Inferior parietal cortex (tissue), 1 donor: ENCODE results near the gene LSM3.

Source experiments
- DNase-seq: peaks from one replicate; pipeline ENCODE4 v3.0.0-alpha.2; 2016; ENCODE audit errors: extremely low spot score

LSM3 gene

DNA sequence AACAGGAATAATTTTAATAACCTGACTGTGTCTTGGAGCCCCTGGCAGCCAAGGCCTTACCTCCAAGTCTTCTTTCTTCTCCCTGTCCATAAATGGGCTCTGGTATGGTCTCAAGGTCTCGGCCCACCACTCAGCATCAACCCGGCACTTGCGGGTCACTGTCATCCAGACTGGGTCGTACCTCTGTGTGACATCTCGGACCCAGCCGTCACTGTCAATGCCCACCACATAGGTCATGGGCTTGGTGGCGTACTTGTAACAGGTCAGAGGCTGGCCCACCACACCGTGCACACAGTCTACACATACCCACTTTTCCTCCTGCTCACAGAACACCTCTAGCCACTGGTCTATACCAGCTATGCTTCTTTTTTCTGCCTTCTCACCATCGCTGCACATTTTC is 20.7 kb upstream of the LSM3 start:
- DNase-seq, result no peak

- DNase-seq, result no peak
These were observed 20.2 kb upstream of the LSM3 start for GRCh38 chr3:14158370-14158769.

DNA sequence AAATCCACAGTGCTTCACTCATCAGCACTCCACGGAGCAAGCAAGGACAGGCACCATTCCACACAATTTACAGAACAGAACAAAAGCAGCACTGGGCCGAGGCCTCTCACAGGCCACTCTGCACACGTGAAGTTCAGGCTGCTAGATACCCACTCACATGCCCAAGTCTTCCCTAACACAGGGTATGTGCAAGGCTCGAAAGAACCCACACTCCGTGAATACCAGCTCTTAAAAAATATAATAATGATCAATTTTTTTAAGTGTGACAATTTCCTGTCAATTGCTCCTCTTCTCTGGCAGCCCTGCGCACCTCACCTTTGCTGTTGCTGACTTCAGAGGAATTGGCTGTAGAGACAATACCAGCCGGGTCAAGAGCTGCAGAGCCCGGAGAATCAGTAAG is 19.2 kb upstream of the LSM3 start:
- no peak for DNase-seq

- no peak for DNase-seq
These were observed 17.3 kb upstream of the LSM3 start for GRCh38 chr3:14161282-14161681.

DNA sequence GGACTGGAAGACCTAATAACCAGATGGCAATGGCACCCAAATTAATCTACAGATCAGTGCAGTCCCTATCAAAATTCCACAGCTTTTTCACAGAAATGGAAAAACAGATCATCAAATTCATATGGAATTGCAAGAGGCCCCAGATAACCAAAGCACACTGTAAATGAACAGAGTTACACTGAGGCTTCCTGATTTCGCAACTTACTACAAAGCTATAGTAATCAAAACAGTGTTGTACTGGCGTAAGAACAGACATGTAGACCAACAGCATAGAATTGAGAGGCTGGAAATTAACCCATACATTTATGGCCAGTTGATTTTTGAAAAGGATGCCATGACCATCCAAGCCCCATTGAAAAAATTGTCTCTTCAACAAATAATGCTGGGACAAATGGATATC is 16.4 kb upstream of the LSM3 start:
- no peak for DNase-seq

- no peak for DNase-seq
These were observed 11.6 kb upstream of the LSM3 start for GRCh38 chr3:14166877-14167603.

GRCh38 chr3:14169435-14169834 is 9.2 kb upstream of the LSM3 start:
- DNase-seq, result no peak

DNA sequence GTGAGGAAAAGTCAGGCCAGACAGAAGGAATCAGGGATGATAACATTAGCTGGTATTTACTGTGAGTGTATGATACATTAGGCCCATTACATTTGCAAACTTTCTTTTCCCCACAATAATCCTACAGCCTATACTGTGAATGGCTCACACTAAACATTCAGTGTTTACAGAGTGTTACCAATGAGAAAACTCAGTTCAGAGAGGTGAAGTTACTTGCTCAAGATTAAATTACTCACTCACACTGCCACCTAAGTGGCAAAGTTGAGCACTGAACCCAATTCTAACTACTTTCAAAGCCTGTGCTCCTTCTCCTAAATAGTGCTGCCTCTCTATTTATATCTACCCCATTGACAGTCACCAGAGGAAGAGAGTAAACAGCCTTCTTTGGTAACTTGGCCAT is 8.7 kb upstream of the LSM3 start:
- DNase-seq, result no peak

DNA sequence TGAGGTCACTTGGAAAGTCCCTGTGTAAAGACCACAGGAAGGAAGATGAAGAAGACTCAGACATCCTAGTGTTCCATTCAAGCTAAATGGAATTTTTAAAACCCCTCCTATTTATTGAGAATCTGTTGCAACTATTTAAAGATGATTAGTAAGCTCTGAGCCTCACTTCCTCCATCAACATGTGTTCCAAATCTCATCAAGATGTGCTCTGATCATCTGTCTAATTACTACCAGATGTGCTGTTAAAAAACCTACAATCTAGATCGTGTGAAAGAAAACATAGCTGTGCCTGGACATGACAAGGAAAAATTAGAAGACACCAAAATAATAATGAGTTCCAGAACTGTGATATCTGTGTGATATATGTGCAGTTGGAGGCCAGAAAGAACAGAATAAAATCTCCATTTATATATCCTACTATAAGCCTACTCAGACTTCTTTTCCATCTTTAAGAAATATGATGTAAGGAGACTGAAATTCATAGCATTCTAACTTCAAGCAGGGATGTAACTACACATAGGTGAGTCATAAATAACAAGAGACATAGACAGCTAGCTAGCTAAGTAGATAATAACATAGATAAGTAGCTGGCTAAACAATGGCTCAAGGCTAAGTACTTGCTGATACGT is 8.0 kb upstream of the LSM3 start:
- no peak for DNase-seq

GRCh38 chr3:14172496-14172895 is 6.1 kb upstream of the LSM3 start:
- DNase-seq, result no peak

DNA sequence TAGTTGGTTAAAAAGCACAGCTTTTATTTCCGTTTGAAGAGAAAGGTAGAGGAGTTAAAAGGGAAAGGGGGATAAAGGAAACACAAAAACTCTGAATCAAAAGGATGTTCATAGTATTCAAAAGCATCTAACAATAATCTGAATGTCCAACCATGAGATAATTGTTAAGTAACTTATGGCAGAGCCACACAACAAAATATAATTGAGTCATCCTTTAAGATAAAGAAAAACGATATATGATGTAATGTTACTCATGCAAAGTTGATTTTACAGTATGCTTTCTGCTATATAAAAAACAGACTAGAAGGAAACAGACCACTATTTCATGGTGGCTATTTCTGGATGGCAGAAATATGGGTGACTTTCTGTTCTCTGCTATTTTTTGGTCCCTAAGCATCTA is 4.1 kb upstream of the LSM3 start:
- no peak for DNase-seq

DNA sequence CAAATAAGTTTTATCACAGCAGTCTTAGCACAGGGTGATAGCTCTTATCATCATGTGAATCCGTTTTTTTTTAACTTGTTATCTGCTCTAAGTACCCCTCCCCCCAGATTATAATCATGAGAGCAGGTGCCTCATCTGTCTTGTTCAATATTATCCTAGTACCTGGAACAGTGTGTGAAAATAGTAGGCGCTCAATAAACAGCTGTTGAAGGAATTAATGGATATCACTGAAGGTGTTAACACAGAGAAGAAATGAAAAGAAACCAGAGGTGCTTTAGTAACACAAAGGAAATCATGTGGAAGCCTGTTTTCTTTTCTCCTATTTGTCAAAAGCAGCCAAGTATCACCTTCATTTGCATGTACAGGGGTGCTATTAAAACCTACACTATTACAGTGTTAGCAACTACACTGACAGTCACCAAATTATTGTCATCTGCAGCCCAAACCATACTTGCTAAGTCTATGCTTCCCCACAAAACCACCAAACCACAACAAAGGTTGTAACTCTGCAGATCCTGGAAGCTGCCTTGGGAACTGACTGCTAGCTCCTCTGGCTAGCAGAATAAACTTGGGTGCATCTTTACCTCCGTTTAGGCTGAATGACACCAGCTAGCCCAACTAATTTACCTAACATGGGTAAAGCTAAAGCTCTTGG is 3.1 kb upstream of the LSM3 start:
- DNase-seq, result no peak

DNA sequence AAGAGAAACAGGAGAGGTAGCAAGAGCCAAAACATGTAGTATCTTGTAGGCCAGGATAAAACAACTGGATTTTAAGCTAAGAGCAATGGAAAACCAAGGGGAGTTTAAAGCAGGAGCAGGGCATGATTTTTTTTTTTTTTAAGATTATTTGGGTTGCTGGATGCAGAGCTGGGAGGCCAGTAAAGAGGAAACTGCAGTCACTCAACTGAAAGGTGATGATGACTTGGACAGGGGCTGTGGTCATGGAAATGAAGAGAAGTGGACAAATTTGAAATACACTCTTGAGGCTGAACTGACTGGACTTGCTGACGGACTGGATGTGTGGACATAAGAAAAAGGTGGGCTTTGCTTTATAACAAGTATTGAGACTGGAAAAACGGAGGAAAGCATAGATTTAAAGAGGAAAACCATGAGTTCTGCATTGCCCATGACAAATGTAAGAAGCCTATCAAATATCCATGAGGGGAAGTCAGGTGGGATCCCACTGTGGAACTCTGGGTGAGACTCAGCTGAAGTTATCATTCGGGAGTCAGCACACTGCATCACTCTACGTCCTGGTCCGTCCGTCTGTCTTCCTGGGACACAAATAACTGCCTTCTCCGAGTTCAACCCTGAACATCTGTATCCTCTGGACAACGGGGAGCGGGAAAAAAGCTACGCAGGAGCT is 904 bp upstream of the LSM3 start:
- peak; percentile 45 for DNase-seq

DNA sequence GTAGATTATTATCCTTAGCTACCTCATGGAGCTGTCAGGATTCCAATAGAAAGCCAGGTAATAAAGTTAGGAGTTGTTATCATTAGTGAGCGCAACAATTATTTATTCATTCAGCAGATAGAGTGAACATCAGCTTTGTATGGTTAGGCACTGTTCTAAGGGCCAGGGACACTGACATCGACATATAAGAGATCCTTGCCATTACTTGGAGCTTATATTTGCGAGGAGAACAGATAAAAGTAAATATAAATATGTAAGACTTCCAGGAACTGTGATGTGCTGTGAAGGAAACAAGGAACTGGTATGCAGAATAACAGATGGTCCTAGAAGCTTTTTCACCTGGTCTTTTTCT is 473 bp downstream of the LSM3 start:
- no peak for DNase-seq

GRCh38 chr3:14179795-14180194 is 1.2 kb downstream of the LSM3 start:
- DNase-seq, result no peak

- DNase-seq, result no peak
These were observed 2.6 kb downstream of the LSM3 start for GRCh38 chr3:14181253-14181652.

DNA sequence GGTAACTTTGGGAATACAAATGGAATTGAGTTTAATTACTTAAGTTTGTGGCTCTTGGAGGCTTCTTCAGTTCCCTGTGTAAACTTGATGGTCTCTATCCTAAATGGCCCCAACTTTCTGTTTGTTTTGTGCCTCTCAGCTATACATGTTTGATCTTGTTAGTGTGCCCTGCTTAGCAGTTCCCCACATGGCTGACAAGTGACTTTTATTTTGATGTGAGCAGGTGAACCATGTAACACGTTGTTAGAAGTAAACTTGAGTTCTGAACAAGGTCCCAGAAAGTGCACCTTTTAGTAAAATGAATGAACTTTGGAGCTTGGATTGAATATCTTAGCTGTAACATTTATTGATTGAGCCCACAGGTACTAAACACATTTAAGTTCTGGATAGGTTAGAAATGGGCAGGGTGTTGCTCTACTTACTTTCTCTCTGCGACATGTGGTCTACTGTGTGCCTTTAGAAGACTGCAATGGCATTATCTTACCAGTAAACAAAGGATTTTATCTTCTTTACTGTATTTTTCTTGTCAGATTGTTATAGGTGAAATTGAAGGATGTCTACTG is 4.5 kb downstream of the LSM3 start:
- no peak for DNase-seq

DNA sequence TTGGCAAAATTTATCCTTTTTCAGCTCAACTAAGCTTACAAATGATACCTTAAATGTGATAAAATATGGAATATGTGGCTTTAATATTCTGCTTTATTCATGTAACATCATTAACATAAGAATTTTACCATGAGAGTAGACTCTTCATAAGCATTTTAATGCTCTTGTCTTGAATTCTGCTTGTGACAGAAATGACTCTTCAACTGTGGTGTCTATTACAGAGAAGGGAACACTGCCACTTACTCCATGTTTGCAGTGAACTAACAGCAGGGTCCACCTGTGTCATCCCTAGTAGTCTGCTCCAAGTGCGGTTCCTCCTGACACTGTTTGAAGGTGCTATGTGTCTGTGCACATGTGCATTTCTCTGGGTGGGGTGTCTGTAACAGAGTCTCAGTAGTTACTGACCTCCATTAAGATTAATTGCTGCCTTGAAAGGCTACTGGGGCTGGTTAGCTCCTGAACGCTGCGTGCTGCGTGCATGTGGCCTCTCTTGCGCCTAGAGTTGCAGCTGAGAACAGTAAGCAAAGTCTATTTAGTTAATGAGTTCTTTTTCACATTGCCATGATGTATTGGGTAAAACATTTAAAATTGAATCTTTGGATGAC is 8.3 kb downstream of the LSM3 start:
- no peak for DNase-seq

GRCh38 chr3:14188041-14188754 is 9.6 kb downstream of the LSM3 start:
- no peak for DNase-seq

- DNase-seq, result no peak
These were observed 16.2 kb downstream of the LSM3 start for GRCh38 chr3:14194865-14195264.

GRCh38 chr3:14199641-14200040 is 21.0 kb downstream of the LSM3 start:
- no peak for DNase-seq
